Measurements from ENCODE around the gene AQR.

DNA sequence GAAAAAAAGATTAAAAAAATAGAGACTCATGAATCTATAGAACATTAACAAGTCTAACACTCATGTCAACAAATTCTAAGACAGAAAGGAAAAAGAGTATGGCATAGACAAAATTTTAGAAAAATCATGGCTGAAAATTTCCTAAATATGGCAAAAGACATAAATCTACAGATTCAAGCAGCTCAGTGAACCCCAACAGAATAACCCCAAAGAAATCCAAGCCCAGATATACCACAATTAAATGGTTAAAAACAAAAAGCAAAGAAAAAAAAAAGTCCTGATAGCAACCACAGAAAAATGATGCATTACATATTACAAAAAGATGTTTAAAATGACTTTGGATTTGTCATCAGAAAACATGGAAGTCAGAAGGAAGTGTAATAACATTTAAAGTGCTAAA lies 75.6 kb downstream of the AQR start:
- TF ChIP-seq CTCF (IDR thresholded peaks at IDR 0.05; ENCODE audit: borderline replicate concordance, extremely low read depth, low read length, poor library complexity, severe bottlenecking) = no peak
- TF ChIP-seq EZH2 (IDR thresholded peaks at IDR 0.05; ENCODE audit: borderline replicate concordance, low read depth, low read length, severe bottlenecking) = no peak

Data from DND-41 (cell line).